HEK293 (cell line): Measurements from ENCODE around the gene HMG20A.

ENCODE experiments used
- ELK4 ChIP-seq: IDR thresholded peaks from 2 replicates; pipeline ENCODE4 v1.6.1; 2011; ENCODE audit warnings: mild to moderate bottlenecking, low read depth, low read length, borderline replicate concordance
- KLF10 ChIP-seq: fragments of 450-650 bp; IDR thresholded peaks from 2 replicates; pipeline ENCODE4 v1.5.1; 2018; ENCODE audit warnings: missing biosample characterization, mild to moderate bottlenecking, missing genetic modification characterization
- KLF17 ChIP-seq: fragments of 450-650 bp; formaldehyde crosslinking; IDR thresholded peaks from 2 replicates; pipeline ENCODE4 v1.5.1; 2016; ENCODE audit warnings: missing biosample characterization, missing genetic modification characterization
- ZNF140 ChIP-seq: fragments of 450-650 bp; formaldehyde crosslinking; IDR thresholded peaks from 2 replicates; pipeline ENCODE4 v1.5.1; 2016; ENCODE audit warnings: missing biosample characterization, missing genetic modification characterization
- ZNF24 ChIP-seq: fragments of 450-650 bp; formaldehyde crosslinking; IDR thresholded peaks from 2 replicates; pipeline ENCODE4 v1.5.1; 2016; ENCODE audit warnings: missing biosample characterization, missing genetic modification characterization
- ZNF274 ChIP-seq, 2 experiments: fragments of 200-500 bp in 1 of 2; fragments of 450-650 bp in 1 of 2; sonication (Bioruptor generic) in 1 of 2; formaldehyde crosslinking in 1 of 2; IDR thresholded peaks; 2 replicates each; pipeline versions ENCODE4 v1.5.1 to v1.6.1; 2014 to 2016; ENCODE audit warnings: borderline replicate concordance in 1 of 2, inconsistent platforms in 1 of 2, low read length in 1 of 2, missing biosample characterization in 1 of 2, missing genetic modification characterization in 1 of 2
- ZNF341 ChIP-seq: fragments of 450-650 bp; formaldehyde crosslinking; IDR thresholded peaks from 2 replicates; pipeline ENCODE4; 2016; ENCODE audit warnings: low read depth, missing biosample characterization, missing genetic modification characterization
- ZNF600 ChIP-seq: fragments of 450-650 bp; formaldehyde crosslinking; IDR thresholded peaks from 2 replicates; pipeline ENCODE4 v1.5.1; 2016; ENCODE audit warnings: missing biosample characterization, missing genetic modification characterization
- TF ChIP-seq, protein P1 (sequence below): fragments of 450-650 bp; formaldehyde crosslinking; IDR thresholded peaks from 2 replicates; pipeline ENCODE4 v1.5.1; 2016; ENCODE audit warnings: missing biosample characterization, missing genetic modification characterization, low read depth
- TF ChIP-seq, protein P2 (sequence below): fragments of 450-650 bp; formaldehyde crosslinking; IDR thresholded peaks from 2 replicates; pipeline ENCODE4 v1.5.1; 2016; ENCODE audit warnings: missing biosample characterization, missing genetic modification characterization
- TF ChIP-seq, protein P3 (sequence below): fragments of 450-650 bp; formaldehyde crosslinking; IDR thresholded peaks from 2 replicates; pipeline ENCODE4 v1.5.1; 2016; ENCODE audit warnings: missing biosample characterization, missing genetic modification characterization

GRCh38 chr15:77464129-77464865 is 43.6 kb downstream of the HMG20A start:
- TF ChIP-seq, protein P1, sequence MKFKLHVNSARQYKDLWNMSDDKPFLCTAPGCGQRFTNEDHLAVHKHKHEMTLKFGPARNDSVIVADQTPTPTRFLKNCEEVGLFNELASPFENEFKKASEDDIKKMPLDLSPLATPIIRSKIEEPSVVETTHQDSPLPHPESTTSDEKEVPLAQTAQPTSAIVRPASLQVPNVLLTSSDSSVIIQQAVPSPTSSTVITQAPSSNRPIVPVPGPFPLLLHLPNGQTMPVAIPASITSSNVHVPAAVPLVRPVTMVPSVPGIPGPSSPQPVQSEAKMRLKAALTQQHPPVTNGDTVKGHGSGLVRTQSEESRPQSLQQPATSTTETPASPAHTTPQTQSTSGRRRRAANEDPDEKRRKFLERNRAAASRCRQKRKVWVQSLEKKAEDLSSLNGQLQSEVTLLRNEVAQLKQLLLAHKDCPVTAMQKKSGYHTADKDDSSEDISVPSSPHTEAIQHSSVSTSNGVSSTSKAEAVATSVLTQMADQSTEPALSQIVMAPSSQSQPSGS (tag by site-specific recombination), result no peak
- TF ChIP-seq, protein P2, sequence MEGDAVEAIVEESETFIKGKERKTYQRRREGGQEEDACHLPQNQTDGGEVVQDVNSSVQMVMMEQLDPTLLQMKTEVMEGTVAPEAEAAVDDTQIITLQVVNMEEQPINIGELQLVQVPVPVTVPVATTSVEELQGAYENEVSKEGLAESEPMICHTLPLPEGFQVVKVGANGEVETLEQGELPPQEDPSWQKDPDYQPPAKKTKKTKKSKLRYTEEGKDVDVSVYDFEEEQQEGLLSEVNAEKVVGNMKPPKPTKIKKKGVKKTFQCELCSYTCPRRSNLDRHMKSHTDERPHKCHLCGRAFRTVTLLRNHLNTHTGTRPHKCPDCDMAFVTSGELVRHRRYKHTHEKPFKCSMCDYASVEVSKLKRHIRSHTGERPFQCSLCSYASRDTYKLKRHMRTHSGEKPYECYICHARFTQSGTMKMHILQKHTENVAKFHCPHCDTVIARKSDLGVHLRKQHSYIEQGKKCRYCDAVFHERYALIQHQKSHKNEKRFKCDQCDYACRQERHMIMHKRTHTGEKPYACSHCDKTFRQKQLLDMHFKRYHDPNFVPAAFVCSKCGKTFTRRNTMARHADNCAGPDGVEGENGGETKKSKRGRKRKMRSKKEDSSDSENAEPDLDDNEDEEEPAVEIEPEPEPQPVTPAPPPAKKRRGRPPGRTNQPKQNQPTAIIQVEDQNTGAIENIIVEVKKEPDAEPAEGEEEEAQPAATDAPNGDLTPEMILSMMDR (tag by site-specific recombination), result no peak
- TF ChIP-seq ZNF600 (no peak), ZNF274 (IDR thresholded peaks at IDR 0.05; ENCODE audit: low read length) (no peak), ZNF274 (tag by site-specific recombination; IDR thresholded peaks at IDR 0.05; ENCODE audit: borderline replicate concordance) (no peak), KLF10 (tag by site-specific recombination) (no peak), KLF17 (tag by site-specific recombination) (no peak), ZNF24 (tag by site-specific recombination) (no peak), ZNF341 (tag by site-specific recombination) (no peak), ZNF140 (tag by site-specific recombination) (no peak), ELK4 (no peak)
- TF ChIP-seq, protein P3, sequence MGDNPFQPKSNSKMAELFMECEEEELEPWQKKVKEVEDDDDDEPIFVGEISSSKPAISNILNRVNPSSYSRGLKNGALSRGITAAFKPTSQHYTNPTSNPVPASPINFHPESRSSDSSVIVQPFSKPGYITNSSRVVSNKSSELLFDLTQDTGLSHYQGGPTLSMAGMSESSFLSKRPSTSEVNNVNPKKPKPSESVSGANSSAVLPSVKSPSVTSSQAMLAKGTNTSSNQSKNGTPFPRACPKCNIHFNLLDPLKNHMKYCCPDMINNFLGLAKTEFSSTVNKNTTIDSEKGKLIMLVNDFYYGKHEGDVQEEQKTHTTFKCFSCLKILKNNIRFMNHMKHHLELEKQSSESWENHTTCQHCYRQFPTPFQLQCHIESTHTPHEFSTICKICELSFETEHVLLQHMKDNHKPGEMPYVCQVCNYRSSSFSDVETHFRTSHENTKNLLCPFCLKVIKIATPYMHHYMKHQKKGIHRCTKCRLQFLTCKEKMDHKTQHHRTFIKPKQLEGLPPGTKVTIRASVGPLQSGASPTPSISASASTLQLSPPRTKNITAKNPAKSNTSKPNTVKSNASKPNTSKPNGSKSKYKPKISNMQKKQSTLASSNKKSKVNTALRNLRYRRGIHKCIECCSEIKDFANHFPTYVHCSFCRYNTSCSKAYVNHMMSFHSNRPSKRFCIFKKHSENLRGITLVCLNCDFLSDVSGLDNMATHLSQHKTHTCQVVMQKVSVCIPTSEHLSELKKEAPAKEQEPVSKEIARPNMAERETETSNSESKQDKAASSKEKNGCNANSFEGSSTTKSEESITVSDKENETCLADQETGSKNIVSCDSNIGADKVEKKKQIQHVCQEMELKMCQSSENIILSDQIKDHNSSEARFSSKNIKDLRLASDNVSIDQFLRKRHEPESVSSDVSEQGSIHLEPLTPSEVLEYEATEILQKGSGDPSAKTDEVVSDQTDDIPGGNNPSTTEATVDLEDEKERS, result no peak
